ENCODE results near the gene MKLN1.

MKLN1 gene

GRCh38 chr7:131536361-131536849 is 208.7 kb downstream of the MKLN1 start:
- intact Hi-C loops (cut with DNase I), result no loop called here
- DNase-seq, result peak in 1 of 10 donors; percentile 5

GRCh38 chr7:131537571-131537978 is 209.9 kb downstream of the MKLN1 start:
- DNase-seq, result no peak
- intact Hi-C loops (cut with DNase I), result no loop called here

DNA sequence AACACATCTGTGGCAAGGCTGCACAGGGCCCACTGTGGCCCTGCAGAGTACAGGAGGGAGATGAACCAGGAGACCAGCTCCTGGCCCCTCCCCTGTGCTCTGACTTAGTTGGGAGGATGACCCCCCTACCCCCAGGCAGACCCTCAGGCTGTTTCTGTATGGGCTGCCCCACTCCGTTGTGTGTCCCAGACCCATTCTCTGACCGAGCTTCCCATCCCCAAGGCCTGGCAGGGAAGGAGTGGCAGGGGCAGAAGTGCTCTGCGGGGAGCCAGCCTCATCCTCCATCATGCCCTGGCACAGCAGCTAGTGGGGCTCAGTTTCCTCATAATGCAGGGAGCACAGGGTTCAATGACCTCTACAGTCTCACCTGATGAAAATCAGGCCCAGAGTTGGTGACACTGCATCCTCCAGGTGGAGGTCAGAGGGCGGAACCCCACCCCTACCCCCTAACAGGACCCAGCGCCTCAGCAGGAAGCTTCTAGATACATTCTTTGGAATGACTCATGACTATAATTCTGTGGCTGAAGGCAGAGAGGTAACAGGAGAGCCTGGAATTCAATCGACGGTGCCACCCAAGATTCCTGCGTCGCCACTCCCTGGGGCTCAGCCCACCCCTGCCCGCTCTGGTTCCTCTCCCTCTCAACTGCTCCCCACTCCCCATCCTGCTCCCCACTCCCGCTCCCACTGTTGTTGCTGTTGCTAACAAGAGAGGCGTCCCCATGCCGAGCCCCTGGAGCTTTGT is 210.6 kb downstream of the MKLN1 start:
- intact Hi-C loops (cut with DNase I), result no loop called here
- DNase-seq, result no peak

DNA sequence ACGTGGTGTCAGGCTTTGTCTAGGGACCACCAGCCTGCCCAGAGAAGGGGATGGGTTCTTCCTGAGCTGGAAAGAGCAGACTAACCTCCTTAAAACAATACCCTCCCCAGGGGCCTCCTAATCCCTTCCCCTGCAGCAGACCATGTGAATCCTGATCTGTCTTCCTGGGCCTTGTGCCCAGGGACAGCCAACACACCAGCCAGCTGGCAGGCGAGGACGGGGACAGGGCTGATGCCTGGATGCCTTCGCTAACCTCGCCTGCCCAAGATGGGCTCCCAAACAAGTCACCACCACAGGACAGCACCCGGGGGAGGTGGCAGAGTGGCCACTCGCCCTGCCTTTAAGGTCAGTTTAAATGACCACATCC is 211.1 kb downstream of the MKLN1 start:
- intact Hi-C loops (cut with DNase I), result no loop called here
- peak in 2 of 10 donors; percentile 20 to 58 for DNase-seq

DNA sequence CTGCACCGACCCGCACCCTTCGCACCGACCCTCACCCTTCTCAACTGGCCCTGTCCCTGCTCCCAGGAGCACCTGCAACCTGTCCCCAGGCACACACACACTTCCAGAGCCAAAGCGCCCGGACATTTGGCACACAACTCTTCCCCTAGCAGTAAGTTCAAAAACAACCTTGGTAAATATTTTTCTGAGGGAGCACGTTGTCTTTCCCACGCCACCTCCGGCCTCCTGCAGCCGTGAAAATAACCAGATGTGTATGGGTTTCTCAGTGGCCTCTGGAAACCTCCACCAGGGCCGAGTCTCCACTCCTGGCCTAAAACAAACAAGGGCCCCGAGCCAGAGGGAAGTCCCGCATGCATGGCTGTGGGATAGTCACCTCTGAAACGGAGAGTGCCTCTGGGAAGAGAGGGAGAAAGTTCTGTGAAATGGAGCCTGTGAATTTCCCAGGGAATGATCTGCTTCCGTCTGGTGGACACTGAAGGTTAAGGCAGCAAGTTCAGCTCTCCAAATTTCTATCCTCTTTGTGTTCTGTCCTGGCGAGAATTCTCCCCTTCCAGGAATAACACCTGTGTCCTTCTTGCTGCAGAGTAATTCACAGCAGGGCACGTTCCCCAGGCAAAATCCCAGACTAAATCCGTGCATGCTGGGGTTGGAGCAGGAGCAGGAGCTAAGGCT is 213.0 kb downstream of the MKLN1 start:
- DNase-seq, result no peak
- intact Hi-C loops (cut with DNase I), result no loop called here

- intact Hi-C loops (cut with DNase I), result no loop called here
- DNase-seq, result peak in 1 of 10 donors; percentile 16
Observed at GRCh38 chr7:131543298-131543697, 215.6 kb downstream of the MKLN1 start.

DNA sequence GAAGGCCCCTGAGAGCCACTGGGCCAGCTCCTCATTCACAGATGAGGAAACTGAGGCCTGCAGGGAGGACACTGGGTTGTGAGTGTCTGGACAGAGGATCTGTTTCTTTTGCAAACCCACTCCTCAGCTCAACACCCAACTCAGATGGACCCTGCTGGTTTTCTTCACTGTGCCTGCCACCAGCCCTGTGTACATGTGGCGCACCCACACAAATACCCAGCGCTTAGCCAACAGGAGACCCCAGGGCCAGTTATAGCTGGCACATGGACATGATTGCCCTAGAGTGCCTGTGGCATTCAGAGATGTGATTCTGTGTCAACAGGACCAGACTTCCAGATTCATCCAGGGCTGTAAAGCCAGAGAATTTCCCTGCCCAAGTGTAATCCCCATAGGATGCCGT is 216.3 kb downstream of the MKLN1 start:
- intact Hi-C loops (cut with DNase I), result loop anchor here (2.0 kb wide), 1 partner anchor 111 kb away; no protein-coding TSS in a partner anchor
- peak in 1 of 10 donors; percentile 14 for DNase-seq

DNA sequence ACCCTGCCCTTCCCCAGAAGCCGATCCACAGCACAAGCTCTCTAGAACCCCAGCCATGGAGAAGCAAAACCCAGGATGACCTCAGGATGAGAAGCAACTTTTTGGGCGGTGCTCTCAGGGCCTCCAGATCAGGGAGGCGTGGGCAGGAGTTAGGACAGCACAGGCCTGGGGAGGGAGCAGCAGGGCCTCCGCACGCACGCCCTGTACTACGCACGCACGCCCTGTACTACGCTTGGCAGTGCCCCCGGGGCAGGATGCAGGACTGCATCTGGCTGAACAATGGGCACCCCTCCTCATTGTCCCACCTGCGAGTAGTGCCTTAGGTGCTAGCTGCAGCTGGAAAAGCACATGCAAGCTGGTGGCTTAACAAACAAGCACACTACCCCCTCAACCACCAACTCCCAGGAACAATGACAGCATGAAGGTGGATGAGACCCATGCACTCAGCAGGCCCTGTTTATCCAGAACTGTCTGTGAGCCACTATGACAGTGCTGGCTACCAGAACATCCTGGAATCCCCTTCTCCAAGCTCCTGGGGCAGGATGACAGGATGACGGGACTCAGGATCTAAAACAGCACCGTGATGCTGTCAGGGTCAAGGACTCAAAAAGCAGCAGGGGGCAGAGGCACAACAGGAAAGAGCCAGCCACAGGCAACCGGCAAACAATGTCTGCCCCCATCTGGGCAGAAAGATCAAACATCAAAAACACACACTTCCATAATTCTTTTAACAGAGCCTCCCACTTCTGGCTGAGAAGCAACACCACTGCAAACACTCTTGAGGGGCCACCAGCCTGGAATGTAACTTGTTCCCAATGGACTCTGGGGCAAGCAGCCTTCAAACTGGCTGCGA is 217.0 kb downstream of the MKLN1 start:
- intact Hi-C loops (cut with DNase I), result loop anchor here (2.0 kb wide), 1 partner anchor 110 kb away; no protein-coding TSS in a partner anchor
- DNase-seq, result peak in 3 of 10 donors; percentile 40 to 79 (median 78)

GRCh38 chr7:131546126-131546525 is 218.4 kb downstream of the MKLN1 start:
- peak in 1 of 10 donors; percentile 55 for DNase-seq
- intact Hi-C loops (cut with DNase I), result no loop called here

All from posterior cingulate gyrus (tissue), 11 donors.